Endodermal cell (in vitro differentiated cells): ENCODE measurements around the gene PRRT4. TPM values are rescaled to one million over a fixed set of nuclear protein-coding genes. Genes with fewer than 3 reads are reported as not detected.

Experiments used
- DNase-seq: peaks from one replicate; pipeline ENCODE4 v3.0.0-alpha.2; 2017
- H3K27ac ChIP-seq: 2 replicates; pipeline ENCODE4 v1.5.1; 2013; ENCODE audit warnings: mild to moderate bottlenecking, low read depth, low read length, moderate library complexity
- H3K27me3 ChIP-seq: 2 replicates; pipeline ENCODE4 v1.6.1; 2013; ENCODE audit warnings: mild to moderate bottlenecking, low read length, moderate library complexity; ENCODE audit not compliant: insufficient read depth, control insufficient read depth, poor library complexity, severe bottlenecking
- H3K36me3 ChIP-seq: 2 replicates; pipeline ENCODE4 v1.7.0; 2013; ENCODE audit warnings: mild to moderate bottlenecking, low read length, moderate library complexity; ENCODE audit not compliant: control insufficient read depth, insufficient read depth
- H3K4me1 ChIP-seq: one replicate; pipeline ENCODE4 v1.7.0; 2013; ENCODE audit warnings: low read length; ENCODE audit not compliant: control insufficient read depth, insufficient read depth
- H3K4me3 ChIP-seq: 2 replicates; pipeline ENCODE4 v1.5.1; 2013; ENCODE audit warnings: mild to moderate bottlenecking, low read length, moderate library complexity
- H3K9ac ChIP-seq: 2 replicates; pipeline ENCODE4 v1.6.1; 2013; ENCODE audit warnings: mild to moderate bottlenecking, low read length, moderate library complexity; ENCODE audit not compliant: poor library complexity, severe bottlenecking; ENCODE audit errors: extremely low read depth
- H3K9me3 ChIP-seq: 2 replicates; pipeline ENCODE4 v1.6.1; 2013; ENCODE audit warnings: mild to moderate bottlenecking, low read length, moderate library complexity; ENCODE audit not compliant: control insufficient read depth
- H3K27ac Mint-ChIP-seq: 2 replicates; pipeline ENCODE4 v1.8.0; 2020; ENCODE audit warnings: mixed read lengths
- H3K27me3 Mint-ChIP-seq: 2 replicates; pipeline ENCODE4 v1.8.0; 2021; ENCODE audit warnings: mild to moderate bottlenecking, mixed read lengths; ENCODE audit not compliant: insufficient read depth
- H3K36me3 Mint-ChIP-seq: 2 replicates; pipeline ENCODE4 v1.8.0; 2020; ENCODE audit warnings: low read depth, mixed read lengths
- H3K4me1 Mint-ChIP-seq: 2 replicates; pipeline ENCODE4 v1.8.0; 2020; ENCODE audit warnings: mixed read lengths
- H3K4me3 Mint-ChIP-seq: 2 replicates; pipeline ENCODE4 v1.8.0; 2020; ENCODE audit warnings: mild to moderate bottlenecking, moderate library complexity, mixed read lengths
- H3K9me3 Mint-ChIP-seq: 2 replicates; pipeline ENCODE4 v1.8.0; 2020; ENCODE audit warnings: mild to moderate bottlenecking, mixed read lengths
- WGBS, 2 experiments: methylation state at CpG; one replicate each; pipeline versions ENCODE4 v1.1.5 to v1.1.7; 2013; ENCODE audit warnings: missing lambda C conversion rate in 2 of 2, mixed read lengths in 1 of 2; ENCODE audit not compliant: insufficient coverage in 1 of 2, insufficient read length in 1 of 2; 5-methylcytosine and 5-hydroxymethylcytosine counted together
- total RNA-seq, 2 donors: library from RNA; stranded (reverse); fragmentation: NEBNext Ultra II Directional in 1 of 2; extraction: Animal tissue kit (Norgen Biotek cat#: 25700) in 1 of 2; gene quantifications; 2 replicates in 1 of 2; 3 replicates in 1 of 2; pipeline ENCODE4 v1.2.1, GENCODE V29; 2021
- TF ChIP-seq, protein P1 (sequence below): fragments of 200-600 bp; sonication (generic); conservative IDR thresholded peaks from 2 replicates; pipeline ENCODE4 v1.5.0; 2021; ENCODE audit warnings: antibody characterized with exemption, mild to moderate bottlenecking

Gene PRRT4
- total RNA-seq, 2 donors from 2014 or later: 0.18 TPM; not detected in 1

DNA sequence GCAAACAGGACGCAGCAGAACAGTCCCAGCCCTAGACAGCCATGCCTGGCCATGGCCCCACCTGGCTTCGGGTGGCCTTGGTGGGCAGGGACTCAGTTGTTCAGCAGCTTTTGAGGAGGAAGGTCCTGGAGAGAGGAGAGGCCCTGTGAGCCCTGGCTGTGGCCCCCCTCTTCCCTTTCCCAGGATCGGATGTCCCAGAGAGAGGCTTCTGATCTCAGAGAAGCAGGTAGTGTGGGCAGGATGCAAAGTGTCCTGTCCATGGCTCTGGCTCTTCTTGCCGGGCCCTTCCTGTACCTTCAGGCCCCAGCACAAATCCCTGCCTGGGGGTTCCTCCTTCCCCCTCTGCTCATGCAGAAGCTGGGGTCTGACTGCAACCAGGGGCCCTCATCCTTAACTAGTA is 1.6 kb downstream of the PRRT4 start:
- Histone ChIP-seq H3K4me3 (no peak overlapping the region), H3K27ac (no peak overlapping the region), H3K9ac (no peak overlapping the region), H3K36me3 (no peaks in the 10 kb centered on the region), H3K27me3 (peaks cover 91% of the 10 kb centered on the region), H3K9me3 (no peaks in the 10 kb centered on the region), H3K4me1 (no peaks in the 10 kb centered on the region)
- Mint-ChIP-seq H3K4me3 (peak overlapping the region; percentile 54), H3K27me3 (peaks cover 94% of the 10 kb centered on the region), H3K4me1 (no peaks in the 10 kb centered on the region), H3K36me3 (no peaks in the 10 kb centered on the region), H3K9me3 (no peaks in the 10 kb centered on the region), H3K27ac (no peak overlapping the region)
- TF ChIP-seq, protein P1, sequence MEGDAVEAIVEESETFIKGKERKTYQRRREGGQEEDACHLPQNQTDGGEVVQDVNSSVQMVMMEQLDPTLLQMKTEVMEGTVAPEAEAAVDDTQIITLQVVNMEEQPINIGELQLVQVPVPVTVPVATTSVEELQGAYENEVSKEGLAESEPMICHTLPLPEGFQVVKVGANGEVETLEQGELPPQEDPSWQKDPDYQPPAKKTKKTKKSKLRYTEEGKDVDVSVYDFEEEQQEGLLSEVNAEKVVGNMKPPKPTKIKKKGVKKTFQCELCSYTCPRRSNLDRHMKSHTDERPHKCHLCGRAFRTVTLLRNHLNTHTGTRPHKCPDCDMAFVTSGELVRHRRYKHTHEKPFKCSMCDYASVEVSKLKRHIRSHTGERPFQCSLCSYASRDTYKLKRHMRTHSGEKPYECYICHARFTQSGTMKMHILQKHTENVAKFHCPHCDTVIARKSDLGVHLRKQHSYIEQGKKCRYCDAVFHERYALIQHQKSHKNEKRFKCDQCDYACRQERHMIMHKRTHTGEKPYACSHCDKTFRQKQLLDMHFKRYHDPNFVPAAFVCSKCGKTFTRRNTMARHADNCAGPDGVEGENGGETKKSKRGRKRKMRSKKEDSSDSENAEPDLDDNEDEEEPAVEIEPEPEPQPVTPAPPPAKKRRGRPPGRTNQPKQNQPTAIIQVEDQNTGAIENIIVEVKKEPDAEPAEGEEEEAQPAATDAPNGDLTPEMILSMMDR: no peak
- 83 to 89% methylated on average over 1 to 4 of the region's 4 CpGs for WGBS, 2 experiments
- no peak for DNase-seq

DNA sequence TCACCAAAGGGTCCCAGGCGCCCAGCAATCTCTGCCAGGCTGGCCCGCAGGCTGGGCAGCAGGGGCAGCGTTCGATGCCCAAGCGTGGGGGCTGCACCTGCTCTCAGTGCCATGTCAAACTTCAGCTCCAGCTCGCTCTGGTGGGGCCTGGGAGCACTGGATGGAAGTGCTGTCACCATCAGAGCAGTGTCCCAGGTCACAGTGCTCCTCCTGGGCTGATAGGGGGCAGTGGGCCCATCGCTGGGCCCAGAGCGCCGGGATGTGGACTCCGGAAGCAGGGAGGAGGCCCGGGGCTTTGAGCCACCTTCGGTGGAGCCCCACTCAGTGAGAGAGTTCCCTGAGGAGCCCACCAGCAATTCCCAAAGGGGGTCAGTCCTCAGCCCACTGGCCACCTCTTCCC is 2.2 kb downstream of the PRRT4 start:
- Histone ChIP-seq H3K4me1 (no peaks in the 10 kb centered on the region), H3K9me3 (no peaks in the 10 kb centered on the region), H3K4me3 (no peak overlapping the region), H3K9ac (no peak overlapping the region), H3K27ac (no peak overlapping the region), H3K27me3 (peaks cover 91% of the 10 kb centered on the region), H3K36me3 (no peaks in the 10 kb centered on the region)
- DNase-seq: no peak
- Mint-ChIP-seq H3K4me3 (no peak overlapping the region), H3K27ac (no peak overlapping the region), H3K4me1 (no peaks in the 10 kb centered on the region), H3K27me3 (peaks cover 94% of the 10 kb centered on the region), H3K9me3 (no peaks in the 10 kb centered on the region), H3K36me3 (no peaks in the 10 kb centered on the region)
- TF ChIP-seq, protein P1: no peak
- 92 to 96% methylated on average over 6 to 12 of the region's 12 CpGs for WGBS, 2 experiments

DNA sequence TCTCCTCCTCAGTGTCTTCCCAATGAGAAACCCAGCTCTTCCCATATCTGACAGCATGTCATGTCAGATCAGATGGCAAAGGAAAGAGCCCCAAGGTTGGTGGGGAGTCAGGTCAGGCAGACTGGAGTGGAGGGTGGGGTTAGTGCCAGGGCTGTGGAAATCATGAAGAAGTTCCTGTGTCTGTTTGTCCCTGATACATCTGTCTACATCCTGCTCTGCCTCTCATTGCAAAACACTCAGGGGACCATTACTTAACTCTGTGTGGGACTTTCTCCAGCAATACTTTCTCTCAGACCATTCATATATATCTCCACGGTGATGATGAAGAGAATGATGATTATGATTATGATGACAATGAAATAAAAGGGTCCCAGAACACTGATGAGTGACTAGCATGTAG is 3.3 kb downstream of the PRRT4 start:
- H3K9me3 ChIP-seq: no peaks in the 10 kb centered on the region
- Mint-ChIP-seq H3K36me3 (no peaks in the 10 kb centered on the region), H3K4me1 (no peaks in the 10 kb centered on the region), H3K4me3 (no peak overlapping the region), H3K27me3 (peaks cover 94% of the 10 kb centered on the region), H3K27ac (no peak overlapping the region), H3K9me3 (no peaks in the 10 kb centered on the region)
- TF ChIP-seq, protein P1: no peak
- H3K27ac ChIP-seq: no peak overlapping the region
- H3K9ac ChIP-seq: no peak overlapping the region
- no peaks in the 10 kb centered on the region for H3K4me1 ChIP-seq
- no peaks in the 10 kb centered on the region for H3K36me3 ChIP-seq
- peaks cover 91% of the 10 kb centered on the region for H3K27me3 ChIP-seq
- DNase-seq: no peak
- H3K4me3 ChIP-seq: no peak overlapping the region
- WGBS, 2 experiments: 100% methylated on average over 1 of the region's 1 CpG; no CpG with 5 or more reads in 1 of the 2 experiments
